ENCODE measurements around the gene AK2. TPM values are rescaled to one million over a fixed set of nuclear protein-coding genes. Genes with fewer than 3 reads are reported as not detected.

Gene AK2
- total RNA-seq, 1 experiment from 2014 or later = 159 TPM

DNA sequence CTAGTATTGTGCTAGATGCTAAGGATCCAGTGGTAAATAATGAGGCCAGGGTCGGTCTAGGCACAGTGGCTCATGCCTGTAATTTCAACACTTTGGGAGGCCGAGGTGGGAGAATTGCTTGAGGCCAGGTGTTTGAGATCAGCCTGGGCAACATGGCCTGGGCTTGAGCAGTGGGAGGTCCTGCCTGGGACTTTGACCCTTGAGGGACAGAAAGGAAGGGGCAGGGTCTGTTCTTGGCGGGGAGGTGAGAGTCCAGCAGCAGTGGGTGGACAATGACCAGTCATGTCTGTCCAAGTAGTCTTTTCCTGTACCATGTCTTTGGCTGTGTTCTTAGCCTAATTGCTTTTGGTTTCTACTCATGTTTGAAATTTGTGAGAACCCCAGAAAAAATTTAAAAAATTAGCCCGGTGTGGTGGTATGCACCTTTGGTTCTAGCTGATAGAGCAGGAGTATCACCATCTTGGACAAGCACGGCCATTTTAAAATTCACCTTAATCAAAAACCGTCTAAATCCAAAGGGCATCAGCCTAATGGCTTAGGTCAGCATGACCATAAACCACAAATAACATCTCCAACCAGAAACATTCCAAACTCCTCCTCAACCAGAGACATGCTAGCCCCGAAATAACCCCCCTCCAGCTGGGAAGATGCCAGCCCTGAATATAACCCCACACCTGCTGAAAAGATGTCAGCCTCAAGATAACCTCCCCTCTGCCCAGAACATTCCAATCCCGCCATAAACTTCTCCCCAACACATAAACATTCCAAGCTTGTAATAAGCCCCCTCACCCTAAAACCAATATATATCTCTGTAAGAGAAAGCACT, 6.8 kb upstream of the AK2 start:
- H3K4ac ChIP-seq (ENCODE audit: low read depth, low read length) = no peak overlapping the region
- H2BK12ac ChIP-seq (ENCODE audit: insufficient read length, low read depth, low read length) = no peak overlapping the region
- no peak overlapping the region for H2AK5ac ChIP-seq (ENCODE audit: insufficient read length, low read length)
- no peak overlapping the region for H2BK120ac ChIP-seq (ENCODE audit: low read depth, low read length, poor library complexity, severe bottlenecking)
- H4K20me1 ChIP-seq (ENCODE audit: control insufficient read depth, insufficient read depth, insufficient read length) = no peaks in the 10 kb centered on the region
- H3K23me2 ChIP-seq (ENCODE audit: insufficient read length, low read depth, low read length, poor library complexity, severe bottlenecking) = no peaks in the 10 kb centered on the region
- no peak overlapping the region for H3K23ac ChIP-seq (ENCODE audit: insufficient read length, low read depth, low read length)
- H3T11ph ChIP-seq (ENCODE audit: low read length) = no peak overlapping the region
- H3K27ac ChIP-seq (ENCODE audit: insufficient read length, low read depth, low read length) = no peak overlapping the region
- H3K36me3 Mint-ChIP-seq (ENCODE audit: insufficient read depth in 1 of 3, low read depth in 3 of 3) = no peaks in the 10 kb centered on the region
- H3K27me3 ChIP-seq (ENCODE audit: insufficient read depth, low read length) = no peaks in the 10 kb centered on the region
- H2BK5ac ChIP-seq (ENCODE audit: insufficient read length, low read length) = no peak overlapping the region
- no peak overlapping the region for H3K27ac Mint-ChIP-seq
- no peak overlapping the region for H4K5ac ChIP-seq (ENCODE audit: insufficient read length, low read depth, low read length)
- no peak overlapping the region for H3K9ac ChIP-seq (ENCODE audit: extremely low read depth, insufficient read length, low read length)
- H4K8ac ChIP-seq (replicated peaks; ENCODE audit: insufficient read length, low read depth, low read length) = no peak overlapping the region
- H3K4me2 ChIP-seq (ENCODE audit: insufficient read depth, insufficient read length, low read length) = no peak overlapping the region
- no peak for DNase-seq
- H2BK20ac ChIP-seq (ENCODE audit: low read depth, low read length, poor library complexity, severe bottlenecking) = no peak overlapping the region
- no peak overlapping the region for H3K56ac ChIP-seq (ENCODE audit: insufficient read length, low read depth, low read length)
- no peaks in the 10 kb centered on the region for H3K79me1 ChIP-seq (ENCODE audit: insufficient read depth, low read depth, low read length, poor library complexity, severe bottlenecking)
- no peak overlapping the region for H3K18ac ChIP-seq (ENCODE audit: insufficient read length, low read depth, low read length)
- no peaks in the 10 kb centered on the region for H3K9me3 ChIP-seq (ENCODE audit: control insufficient read depth, low read depth, low read length)
- no peak overlapping the region for H3K4me3 Mint-ChIP-seq
- no peak overlapping the region for H2AFZ ChIP-seq (ENCODE audit: low read length)
- no peak overlapping the region for H2BK15ac ChIP-seq (ENCODE audit: low read depth, low read length)
- H3K27me3 Mint-ChIP-seq (ENCODE audit: low read depth) = peaks cover 17% of the 10 kb centered on the region
- TF ChIP-seq, protein P1, sequence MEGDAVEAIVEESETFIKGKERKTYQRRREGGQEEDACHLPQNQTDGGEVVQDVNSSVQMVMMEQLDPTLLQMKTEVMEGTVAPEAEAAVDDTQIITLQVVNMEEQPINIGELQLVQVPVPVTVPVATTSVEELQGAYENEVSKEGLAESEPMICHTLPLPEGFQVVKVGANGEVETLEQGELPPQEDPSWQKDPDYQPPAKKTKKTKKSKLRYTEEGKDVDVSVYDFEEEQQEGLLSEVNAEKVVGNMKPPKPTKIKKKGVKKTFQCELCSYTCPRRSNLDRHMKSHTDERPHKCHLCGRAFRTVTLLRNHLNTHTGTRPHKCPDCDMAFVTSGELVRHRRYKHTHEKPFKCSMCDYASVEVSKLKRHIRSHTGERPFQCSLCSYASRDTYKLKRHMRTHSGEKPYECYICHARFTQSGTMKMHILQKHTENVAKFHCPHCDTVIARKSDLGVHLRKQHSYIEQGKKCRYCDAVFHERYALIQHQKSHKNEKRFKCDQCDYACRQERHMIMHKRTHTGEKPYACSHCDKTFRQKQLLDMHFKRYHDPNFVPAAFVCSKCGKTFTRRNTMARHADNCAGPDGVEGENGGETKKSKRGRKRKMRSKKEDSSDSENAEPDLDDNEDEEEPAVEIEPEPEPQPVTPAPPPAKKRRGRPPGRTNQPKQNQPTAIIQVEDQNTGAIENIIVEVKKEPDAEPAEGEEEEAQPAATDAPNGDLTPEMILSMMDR (conservative IDR thresholded peaks at IDR 0.05) = no peak
- peaks cover 4% of the 10 kb centered on the region; the same call in 1 of the 2 replicates for H3K4me1 ChIP-seq (ENCODE audit: insufficient read depth, low read length)
- no peak overlapping the region for H4K91ac ChIP-seq (ENCODE audit: insufficient read length, low read depth, low read length)
- no peaks in the 10 kb centered on the region for H3K9me3 Mint-ChIP-seq
- no CpG with 5 or more reads among the region's 8 CpGs for WGBS (ENCODE audit: extremely low coverage, insufficient read length, low lambda C conversion rate)
- H3K14ac ChIP-seq (ENCODE audit: insufficient read depth, low read length) = no peak overlapping the region
- no peaks in the 10 kb centered on the region for H3K79me2 ChIP-seq (ENCODE audit: insufficient read depth, low read length)
- H3K4me1 Mint-ChIP-seq = peaks cover 10 to 17% of the 10 kb centered on the region in 2 experiments
